Activated CD8-positive, alpha-beta memory T cell treated with anti-CD3 and anti-CD28 coated beads, Interleukin-2, amount 10 ng/mL, durations not matched to agents 7 days and 5 days (primary cell): Measurements from ENCODE around the gene TNS3. TPM values are rescaled to one million over a fixed set of nuclear protein-coding genes. Genes with fewer than 3 reads are reported as not detected.

Experiments
- ATAC-seq: fragments of 150-1000 bp; cut with Tn5 transposase; one replicate; pipeline ENCODE4 v1.10.0; 2021; ENCODE audit warnings: moderate library complexity
- CTCF ChIA-PET: fragments of 350-600 bp; sonication (Branson Sonifier 250); formaldehyde crosslinking; loops from one replicate; lab custom pipeline; 2021; ENCODE audit warnings: antibody characterized with exemption; lab: Charles Lee
- DNase-seq: peaks from one replicate; pipeline ENCODE4 v3.0.0-alpha.2; 2020
- H3K27ac Mint-ChIP-seq: one replicate; pipeline ENCODE4 v1.8.0; 2021; ENCODE audit warnings: mild to moderate bottlenecking, mixed read lengths
- H3K27me3 Mint-ChIP-seq: one replicate; pipeline ENCODE4 v1.8.0; 2021; ENCODE audit warnings: mixed read lengths
- H3K36me3 Mint-ChIP-seq: one replicate; pipeline ENCODE4 v1.8.0; 2021; ENCODE audit warnings: mild to moderate bottlenecking, mixed read lengths
- H3K4me1 Mint-ChIP-seq: one replicate; pipeline ENCODE4 v1.8.0; 2021; ENCODE audit warnings: mixed read lengths
- H3K4me3 Mint-ChIP-seq: one replicate; pipeline ENCODE4 v1.8.0; 2021; ENCODE audit warnings: mild to moderate bottlenecking, moderate library complexity, mixed read lengths
- H3K9me3 Mint-ChIP-seq: one replicate; pipeline ENCODE4 v1.8.0; 2022; ENCODE audit warnings: low read depth, mixed read lengths
- total RNA-seq, 2 experiments: library from RNA; stranded (reverse); gene quantifications; one replicate each; pipeline ENCODE4 v1.2.3, GENCODE V29; 2021

The TNS3 gene
- total RNA-seq, 2 experiments from 2014 or later: 0.23 to 2.6 TPM

GRCh38 chr7:47506382-47507339 is 75.2 kb downstream of the TNS3 start:
- H3K27ac Mint-ChIP-seq: no peak overlapping the region
- H3K27me3 Mint-ChIP-seq: no peaks in the 10 kb centered on the region
- H3K4me1 Mint-ChIP-seq: no peaks in the 10 kb centered on the region
- no peaks in the 10 kb centered on the region for H3K36me3 Mint-ChIP-seq
- DNase-seq: no peak
- CTCF ChIA-PET: interaction anchor here (0.6 kb wide), 1 partner anchor 290 kb away, joined by 3 read pairs; no protein-coding TSS in a partner anchor
- ATAC-seq: no peak
- H3K9me3 Mint-ChIP-seq: no peaks in the 10 kb centered on the region
- no peak overlapping the region for H3K4me3 Mint-ChIP-seq

DNA sequence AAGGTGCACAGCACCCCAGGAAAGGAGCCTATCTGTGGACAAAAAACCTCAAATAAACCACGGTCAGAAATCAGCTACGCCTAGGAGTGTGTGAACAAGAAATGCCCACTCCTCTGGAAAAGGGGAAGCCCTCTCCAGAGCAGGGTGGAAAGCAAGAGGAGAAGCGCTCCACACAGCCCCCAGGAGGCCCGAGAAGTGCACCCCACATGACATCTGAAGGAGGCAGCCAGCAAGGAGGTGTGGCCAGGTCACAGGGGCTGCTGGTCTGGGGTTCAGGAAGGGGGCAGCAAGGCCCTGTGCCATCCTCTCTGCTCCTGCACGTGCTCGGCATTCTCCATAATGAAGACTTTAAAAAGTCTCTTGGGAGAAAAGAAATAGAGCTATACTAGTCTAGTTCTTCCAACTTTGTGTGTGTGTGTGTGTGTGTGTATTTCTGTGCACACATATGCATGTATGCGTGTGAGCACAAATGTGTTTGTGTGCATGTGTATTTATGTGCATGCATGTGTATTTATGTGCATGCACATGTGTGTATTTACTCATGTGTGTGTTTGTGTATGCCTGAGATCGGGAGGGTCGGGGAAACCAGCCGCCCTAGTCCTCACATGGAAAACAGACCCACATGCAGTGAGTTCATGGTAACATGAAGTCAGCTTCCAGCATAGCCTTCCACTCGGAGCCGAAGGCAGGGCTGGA is 76.5 kb downstream of the TNS3 start:
- no peak for DNase-seq
- H3K27me3 Mint-ChIP-seq: no peaks in the 10 kb centered on the region
- no peaks in the 10 kb centered on the region for H3K9me3 Mint-ChIP-seq
- no peaks in the 10 kb centered on the region for H3K4me1 Mint-ChIP-seq
- no peaks in the 10 kb centered on the region for H3K36me3 Mint-ChIP-seq
- ATAC-seq: no peak
- CTCF ChIA-PET: no interaction called here
- H3K4me3 Mint-ChIP-seq: no peak overlapping the region
- no peak overlapping the region for H3K27ac Mint-ChIP-seq

DNA sequence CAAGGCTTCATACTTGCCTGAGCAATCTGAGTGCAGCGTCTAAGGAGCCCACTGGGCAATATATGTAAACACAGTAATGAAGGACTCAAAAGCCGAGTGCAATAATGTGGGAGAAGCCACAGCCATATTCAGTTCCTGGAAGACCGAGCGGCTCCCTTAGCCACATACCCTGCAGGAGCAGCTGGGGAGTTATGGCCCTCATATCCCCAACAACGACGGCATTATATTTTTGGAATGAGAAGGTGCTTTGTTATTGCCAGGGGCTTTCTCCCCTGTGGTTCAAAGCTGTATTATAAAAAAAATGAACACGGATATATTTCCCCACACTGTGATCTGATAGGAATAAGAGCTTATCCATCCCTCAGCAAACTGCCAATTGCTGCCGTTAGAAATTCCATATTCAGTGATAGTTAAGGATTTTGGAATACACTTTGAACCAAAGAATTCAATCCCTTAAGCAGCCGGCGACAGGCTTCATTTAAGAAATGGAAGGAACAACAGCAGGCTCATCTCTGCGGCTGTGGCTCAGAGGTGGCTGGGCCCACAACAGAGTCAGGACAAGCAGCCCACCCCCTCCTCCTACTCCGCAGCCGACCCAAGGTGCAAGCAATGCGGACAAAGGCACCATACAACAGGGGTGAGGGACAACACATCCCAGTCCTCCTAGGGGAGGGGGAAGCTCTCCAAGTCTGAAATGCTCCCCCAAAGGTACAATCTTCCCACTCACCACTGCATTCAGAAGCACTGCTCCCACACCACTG is 77.2 kb downstream of the TNS3 start:
- CTCF ChIA-PET: no interaction called here
- Mint-ChIP-seq H3K27me3 (no peaks in the 10 kb centered on the region), H3K4me1 (no peaks in the 10 kb centered on the region), H3K27ac (no peak overlapping the region), H3K9me3 (no peaks in the 10 kb centered on the region), H3K36me3 (no peaks in the 10 kb centered on the region), H3K4me3 (no peak overlapping the region)
- ATAC-seq (no peak), DNase-seq (no peak)

DNA sequence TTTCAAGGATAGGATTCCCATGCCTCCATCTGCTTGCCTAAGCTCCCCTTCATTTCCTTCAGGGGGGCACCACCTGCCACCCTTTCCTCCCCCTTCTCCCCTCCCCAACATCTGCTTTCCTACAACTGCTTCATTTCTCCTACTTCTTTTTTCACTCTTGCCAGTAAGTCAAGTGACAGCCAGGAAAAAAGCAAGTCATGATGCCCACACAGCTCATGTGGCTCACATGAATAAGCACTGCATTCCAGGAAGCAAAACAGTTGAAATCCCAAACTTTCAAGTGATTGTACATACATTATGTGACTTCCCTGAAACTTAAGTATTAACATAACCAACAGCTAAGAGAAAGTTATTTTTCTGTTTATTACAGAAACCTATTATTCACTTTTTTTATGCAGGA is 78.6 kb downstream of the TNS3 start:
- H3K36me3 Mint-ChIP-seq: no peaks in the 10 kb centered on the region
- no peak for DNase-seq
- H3K4me1 Mint-ChIP-seq: no peaks in the 10 kb centered on the region
- no peaks in the 10 kb centered on the region for H3K27me3 Mint-ChIP-seq
- CTCF ChIA-PET: no interaction called here
- H3K27ac Mint-ChIP-seq: no peak overlapping the region
- no peak overlapping the region for H3K4me3 Mint-ChIP-seq
- no peaks in the 10 kb centered on the region for H3K9me3 Mint-ChIP-seq
- ATAC-seq: no peak

DNA sequence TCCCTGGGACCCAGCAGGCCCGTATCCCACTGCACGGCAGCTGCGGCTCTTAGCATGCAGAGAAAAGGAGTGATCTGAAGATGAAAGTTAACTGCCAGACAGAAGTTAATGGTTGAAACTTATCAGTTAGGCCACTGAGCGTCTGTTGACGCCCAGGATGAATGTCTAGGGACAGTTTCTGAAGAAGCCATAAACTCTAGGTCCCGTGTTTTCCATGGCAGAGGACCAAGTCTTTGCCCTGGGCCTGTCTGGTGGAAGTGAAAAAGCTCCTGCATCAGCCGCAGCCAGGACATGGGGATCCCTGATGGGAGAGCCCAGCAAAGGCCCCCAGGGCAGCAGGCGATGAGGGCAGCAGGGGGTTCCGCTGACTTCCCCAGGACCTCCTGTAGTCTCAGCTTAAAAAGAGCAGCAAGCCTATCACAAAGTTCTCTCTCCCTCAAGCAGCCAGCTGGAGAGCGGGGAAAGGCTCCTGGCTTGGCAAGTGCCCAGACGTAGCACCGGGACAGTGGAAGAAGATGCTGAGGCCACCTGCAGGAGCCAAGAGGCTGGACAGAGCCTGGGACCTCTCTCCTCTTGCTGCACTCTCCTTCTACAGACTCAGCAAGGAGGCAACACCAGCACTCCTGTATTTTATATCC is 79.6 kb downstream of the TNS3 start:
- CTCF ChIA-PET: no interaction called here
- H3K27ac Mint-ChIP-seq: no peak overlapping the region
- no peaks in the 10 kb centered on the region for H3K4me1 Mint-ChIP-seq
- H3K27me3 Mint-ChIP-seq: no peaks in the 10 kb centered on the region
- ATAC-seq (no peak), DNase-seq (no peak)
- no peaks in the 10 kb centered on the region for H3K36me3 Mint-ChIP-seq
- no peak overlapping the region for H3K4me3 Mint-ChIP-seq
- no peaks in the 10 kb centered on the region for H3K9me3 Mint-ChIP-seq

GRCh38 chr7:47501406-47501805 is 80.5 kb downstream of the TNS3 start:
- Mint-ChIP-seq H3K4me1 (no peaks in the 10 kb centered on the region), H3K9me3 (no peaks in the 10 kb centered on the region), H3K27ac (no peak overlapping the region), H3K36me3 (no peaks in the 10 kb centered on the region), H3K4me3 (no peak overlapping the region), H3K27me3 (no peaks in the 10 kb centered on the region)
- no peak for ATAC-seq
- CTCF ChIA-PET: no interaction called here
- no peak for DNase-seq

- CTCF ChIA-PET: no interaction called here
- Mint-ChIP-seq H3K9me3 (no peaks in the 10 kb centered on the region), H3K27ac (no peak overlapping the region)
Measured at GRCh38 chr7:47500103-47500563, 81.8 kb downstream of the TNS3 start.

DNA sequence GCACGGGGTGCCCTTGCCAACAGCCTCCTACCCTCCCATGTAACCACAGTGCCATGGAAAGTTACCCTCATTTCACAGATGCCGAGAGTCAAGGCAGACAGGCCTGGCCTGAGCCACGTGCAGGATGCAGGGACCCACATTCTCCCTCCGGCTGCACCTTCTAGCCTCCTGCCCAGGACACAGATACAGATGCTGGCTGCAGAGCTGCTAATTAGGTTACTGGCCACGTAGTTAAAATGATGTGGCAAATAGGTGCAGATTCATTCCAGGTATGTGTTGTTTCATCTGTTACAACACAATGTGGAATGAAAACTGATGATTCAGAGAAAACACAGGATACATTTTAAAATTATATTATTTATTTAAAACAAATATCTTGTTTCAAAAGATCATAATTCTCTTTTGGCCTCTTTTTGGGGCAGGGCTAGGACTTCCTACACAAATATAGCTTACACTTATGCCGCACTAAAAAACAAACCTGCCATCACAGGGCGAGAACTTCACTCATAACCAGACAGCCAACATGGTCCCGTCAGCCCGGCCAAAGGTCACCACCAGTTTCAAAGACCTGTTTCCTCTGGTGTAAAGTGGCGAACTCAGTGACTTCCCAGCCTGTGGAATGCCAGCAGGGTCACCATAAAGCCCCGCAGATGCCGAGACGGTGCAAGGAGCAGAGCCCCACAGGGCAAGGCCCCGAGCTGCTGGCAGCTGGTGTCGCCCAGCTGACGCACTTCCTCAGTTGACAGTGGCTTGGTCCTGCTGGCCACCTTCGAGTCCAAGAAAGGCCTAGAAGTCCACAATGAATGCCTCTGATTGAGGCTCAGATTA is 83.5 kb downstream of the TNS3 start:
- CTCF ChIA-PET: no interaction called here
- Mint-ChIP-seq H3K9me3 (no peaks in the 10 kb centered on the region), H3K36me3 (no peaks in the 10 kb centered on the region), H3K27ac (no peak overlapping the region), H3K4me1 (no peaks in the 10 kb centered on the region), H3K4me3 (no peak overlapping the region), H3K27me3 (no peaks in the 10 kb centered on the region)
- DNase-seq (no peak), ATAC-seq (no peak)

More at GRCh38 chr7:47500103-47500563, 81.8 kb downstream of the TNS3 start:
- H3K4me3 Mint-ChIP-seq: no peak overlapping the region
- DNase-seq (no peak), ATAC-seq (no peak)
- no peaks in the 10 kb centered on the region for H3K36me3 Mint-ChIP-seq
- H3K27me3 Mint-ChIP-seq: no peaks in the 10 kb centered on the region
- no peaks in the 10 kb centered on the region for H3K4me1 Mint-ChIP-seq

DNA sequence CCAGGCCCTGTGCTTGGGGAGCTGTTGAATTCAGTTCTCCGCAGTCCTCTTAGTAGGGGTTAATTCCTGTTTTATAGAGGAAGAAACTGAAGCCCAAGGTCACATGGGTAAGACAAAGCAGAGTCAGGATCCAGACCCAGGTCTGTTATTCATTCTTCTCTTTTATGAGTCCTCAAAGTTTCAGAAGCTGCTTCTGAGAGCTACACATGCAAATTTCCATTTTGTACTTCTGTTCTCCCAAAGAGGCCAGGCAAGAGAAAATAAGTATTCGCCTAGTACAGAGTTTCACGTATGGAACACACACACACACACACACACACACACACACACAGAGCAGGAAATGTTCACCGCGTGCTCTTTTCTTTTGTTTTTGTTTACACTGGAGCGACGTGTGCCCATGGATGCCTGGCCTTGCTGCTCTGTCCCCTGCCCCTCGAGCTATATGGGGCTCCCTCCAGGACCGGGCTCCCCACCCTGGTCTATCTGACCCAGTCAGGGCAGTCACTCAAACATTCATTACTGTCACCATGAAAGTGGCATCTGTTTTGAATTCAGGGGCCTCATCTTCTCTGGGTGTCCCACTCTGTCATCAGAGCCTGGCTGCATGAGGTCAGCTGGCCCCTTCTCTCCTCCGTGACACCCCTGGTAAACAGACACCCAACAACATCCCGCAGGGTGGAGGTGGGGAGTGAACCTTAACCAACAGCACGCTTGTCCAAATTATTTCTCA is 84.4 kb downstream of the TNS3 start:
- no peak overlapping the region for H3K4me3 Mint-ChIP-seq
- H3K9me3 Mint-ChIP-seq: no peaks in the 10 kb centered on the region
- no peaks in the 10 kb centered on the region for H3K36me3 Mint-ChIP-seq
- no peak for ATAC-seq
- H3K4me1 Mint-ChIP-seq: no peaks in the 10 kb centered on the region
- DNase-seq: no peak
- H3K27ac Mint-ChIP-seq: no peak overlapping the region
- CTCF ChIA-PET: no interaction called here
- H3K27me3 Mint-ChIP-seq: no peaks in the 10 kb centered on the region

- ATAC-seq: no peak
- Mint-ChIP-seq H3K27me3 (no peaks in the 10 kb centered on the region), H3K4me1 (no peaks in the 10 kb centered on the region), H3K9me3 (no peaks in the 10 kb centered on the region), H3K4me3 (no peak overlapping the region), H3K27ac (no peak overlapping the region), H3K36me3 (no peaks in the 10 kb centered on the region)
- CTCF ChIA-PET: no interaction called here
- no peak for DNase-seq
Measured at GRCh38 chr7:47496666-47497065, 85.2 kb downstream of the TNS3 start.

- Mint-ChIP-seq H3K4me3 (no peak overlapping the region), H3K27ac (no peak overlapping the region), H3K36me3 (no peaks in the 10 kb centered on the region), H3K9me3 (no peaks in the 10 kb centered on the region), H3K4me1 (no peaks in the 10 kb centered on the region), H3K27me3 (no peaks in the 10 kb centered on the region)
- CTCF ChIA-PET: no interaction called here
- ATAC-seq (no peak), DNase-seq (no peak)
Measured at GRCh38 chr7:47496056-47496665, 85.8 kb downstream of the TNS3 start.
